Measurements from ENCODE around the gene MYO6. TPM values are rescaled to one million over a fixed set of nuclear protein-coding genes. Genes with fewer than 3 reads are reported as not detected.

MYO6 gene
- total RNA-seq, 2 donors from 2014 or later, result 72.3 to 80.9 TPM

- H3K4me3 ChIP-seq, result no peak overlapping the region
- intact Hi-C loops (cut with DNase I), result no loop called here
- no peak overlapping the region for H3K27ac ChIP-seq
- no peak for DNase-seq
- no peaks in the 10 kb centered on the region for H3K4me1 ChIP-seq
- no peaks in the 10 kb centered on the region for H3K27me3 ChIP-seq
- no peak overlapping the region for H3K9ac ChIP-seq (ENCODE audit: low read depth in 2 of 2, low read length in 2 of 2)
- no peaks in the 10 kb centered on the region for H3K9me3 ChIP-seq
- H3K36me3 ChIP-seq, result no peaks in the 10 kb centered on the region
- no peak for TF ChIP-seq CTCF (IDR thresholded peaks at IDR 0.05)
Observed at GRCh38 chr6:75907444-75907843, 158.4 kb downstream of the MYO6 start.

GRCh38 chr6:75913040-75913439, 164.0 kb downstream of the MYO6 start:
- no peak for TF ChIP-seq CTCF (IDR thresholded peaks at IDR 0.05)
- H3K27ac ChIP-seq, result no peak overlapping the region
- no peak overlapping the region for H3K4me3 ChIP-seq
- no peak for DNase-seq
- intact Hi-C loops (cut with DNase I), result no loop called here
- H3K9me3 ChIP-seq, result no peaks in the 10 kb centered on the region
- no peaks in the 10 kb centered on the region for H3K36me3 ChIP-seq
- no peaks in the 10 kb centered on the region for H3K4me1 ChIP-seq
- H3K27me3 ChIP-seq, result no peaks in the 10 kb centered on the region
- no peak overlapping the region for H3K9ac ChIP-seq (ENCODE audit: low read depth in 2 of 2, low read length in 2 of 2)

- H3K4me1 ChIP-seq, result no peaks in the 10 kb centered on the region
- no peaks in the 10 kb centered on the region for H3K36me3 ChIP-seq
- no peak overlapping the region for H3K27ac ChIP-seq
- DNase-seq, result no peak
- no peaks in the 10 kb centered on the region for H3K27me3 ChIP-seq
- H3K4me3 ChIP-seq, result no peak overlapping the region
- intact Hi-C loops (cut with DNase I), result no loop called here
- no peak for TF ChIP-seq CTCF (IDR thresholded peaks at IDR 0.05)
- H3K9me3 ChIP-seq, result no peaks in the 10 kb centered on the region
- no peak overlapping the region for H3K9ac ChIP-seq (ENCODE audit: low read depth in 2 of 2, low read length in 2 of 2)
Observed at GRCh38 chr6:75922226-75922625, 173.2 kb downstream of the MYO6 start.

GRCh38 chr6:75926293-75927168, 177.5 kb downstream of the MYO6 start:
- H3K27me3 ChIP-seq, result no peaks in the 10 kb centered on the region
- no peaks in the 10 kb centered on the region for H3K4me1 ChIP-seq
- H3K36me3 ChIP-seq, result no peaks in the 10 kb centered on the region
- no peak overlapping the region for H3K4me3 ChIP-seq
- DNase-seq, result no peak
- no peak overlapping the region for H3K27ac ChIP-seq
- H3K9ac ChIP-seq (ENCODE audit: low read depth in 2 of 2, low read length in 2 of 2), result no peak overlapping the region
- intact Hi-C loops (cut with DNase I), result no loop called here
- TF ChIP-seq CTCF (IDR thresholded peaks at IDR 0.05), result no peak
- no peaks in the 10 kb centered on the region for H3K9me3 ChIP-seq

GRCh38 chr6:75931011-75931680, 182.1 kb downstream of the MYO6 start:
- Histone ChIP-seq H3K27me3 (no peaks in the 10 kb centered on the region), H3K9me3 (no peaks in the 10 kb centered on the region), H3K36me3 (no peaks in the 10 kb centered on the region), H3K27ac (no peak overlapping the region), H3K4me3 (no peak overlapping the region), H3K4me1 (no peaks in the 10 kb centered on the region), H3K9ac (ENCODE audit: low read depth in 2 of 2, low read length in 2 of 2) (no peak overlapping the region)
- DNase-seq, result no peak
- TF ChIP-seq CTCF (IDR thresholded peaks at IDR 0.05), result no peak
- intact Hi-C loops (cut with DNase I), result loop anchor here (5.0 kb wide), 1 partner anchor 1526 kb away; no protein-coding TSS in a partner anchor
